GM19238 (cell line): ENCODE results near the gene CYP2U1.

Source experiments
- DNase-seq: peaks from one replicate; pipeline ENCODE4 v3.0.0; 2011; ENCODE audit warnings: low spot score; ENCODE audit not compliant: insufficient read length

The CYP2U1 gene

GRCh38 chr4:107978716-107979451 is 47.5 kb downstream of the CYP2U1 start:
- DNase-seq, result no peak

GRCh38 chr4:107987916-107988762 is 56.8 kb downstream of the CYP2U1 start:
- DNase-seq, result no peak

GRCh38 chr4:107988763-107989035 is 57.4 kb downstream of the CYP2U1 start:
- DNase-seq, result no peak

- DNase-seq, result no peak
Observed at GRCh38 chr4:107989162-107989536, 57.8 kb downstream of the CYP2U1 start.

GRCh38 chr4:107989537-107990386 is 58.4 kb downstream of the CYP2U1 start, which contains the start of gene HADH:
Gene HADH (plus strand): TSS chr4:107989889. CDS start chr4:107989933, 44 bp downstream.
- peak; percentile 87 for DNase-seq

GRCh38 chr4:107991945-107992630 is 60.7 kb downstream of the CYP2U1 start:
- DNase-seq, result no peak

- DNase-seq, result peak; percentile 20
Observed at GRCh38 chr4:107993969-107994368, 62.6 kb downstream of the CYP2U1 start.

GRCh38 chr4:107994894-107995293 is 63.5 kb downstream of the CYP2U1 start:
- DNase-seq, result no peak

- DNase-seq, result no peak
Observed at GRCh38 chr4:107996949-107997788, 65.8 kb downstream of the CYP2U1 start.

GRCh38 chr4:107997794-107998193 is 66.4 kb downstream of the CYP2U1 start:
- no peak for DNase-seq

- DNase-seq, result no peak
Observed at GRCh38 chr4:107999932-108000539, 68.7 kb downstream of the CYP2U1 start.

GRCh38 chr4:108001540-108002135 is 70.3 kb downstream of the CYP2U1 start:
- no peak for DNase-seq
